ENCODE results near the gene FAM222A.

FAM222A gene

GRCh38 chr12:109738209-109738608, 24.6 kb downstream of the FAM222A start:
- DNase-seq (ENCODE audit: low spot score): no peak

DNA sequence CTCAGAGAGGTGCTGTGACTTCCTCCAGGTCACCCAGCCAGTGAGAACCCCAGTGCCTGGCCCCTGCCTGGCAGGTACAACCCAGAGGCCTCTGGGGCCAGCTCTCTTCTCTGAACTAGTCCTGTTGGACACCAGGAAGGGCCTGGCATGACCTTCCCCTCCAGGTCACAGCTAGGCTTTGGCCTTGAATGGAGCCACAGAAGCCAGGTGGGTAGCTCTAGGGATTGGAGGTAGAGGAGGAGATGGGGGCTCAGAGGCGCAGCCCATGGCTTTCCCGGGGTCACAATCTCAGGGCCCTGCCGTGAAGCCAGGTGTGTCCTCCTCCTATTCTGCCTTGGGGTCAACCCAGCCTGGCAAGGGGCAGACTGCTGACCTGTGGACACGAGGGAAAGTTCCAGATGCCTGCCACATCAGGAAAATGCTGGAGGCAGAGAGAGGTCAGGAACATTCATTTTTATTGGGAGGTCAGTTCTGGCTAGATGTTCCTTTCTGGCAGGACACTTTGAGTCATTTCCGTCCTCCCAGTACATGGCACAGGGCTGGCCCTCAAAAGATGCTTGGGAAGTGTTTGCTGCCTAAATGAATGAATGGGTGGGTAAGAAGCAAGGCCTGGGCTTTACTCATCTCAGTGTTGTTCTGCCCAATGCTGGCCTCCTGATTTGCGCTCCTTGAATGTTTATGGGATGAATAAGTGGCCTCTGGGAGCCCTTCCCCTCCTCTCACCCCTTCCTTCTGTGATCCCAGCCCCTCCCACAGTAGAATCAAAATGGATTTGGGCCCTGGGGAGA, 25.4 kb downstream of the FAM222A start:
- peak; percentile 40 for DNase-seq (ENCODE audit: low spot score)

- no peak for DNase-seq (ENCODE audit: low spot score)
Measured at GRCh38 chr12:109739747-109740693, 26.4 kb downstream of the FAM222A start.

- no peak for DNase-seq (ENCODE audit: low spot score)
Measured at GRCh38 chr12:109740694-109741245, 27.1 kb downstream of the FAM222A start.

DNA sequence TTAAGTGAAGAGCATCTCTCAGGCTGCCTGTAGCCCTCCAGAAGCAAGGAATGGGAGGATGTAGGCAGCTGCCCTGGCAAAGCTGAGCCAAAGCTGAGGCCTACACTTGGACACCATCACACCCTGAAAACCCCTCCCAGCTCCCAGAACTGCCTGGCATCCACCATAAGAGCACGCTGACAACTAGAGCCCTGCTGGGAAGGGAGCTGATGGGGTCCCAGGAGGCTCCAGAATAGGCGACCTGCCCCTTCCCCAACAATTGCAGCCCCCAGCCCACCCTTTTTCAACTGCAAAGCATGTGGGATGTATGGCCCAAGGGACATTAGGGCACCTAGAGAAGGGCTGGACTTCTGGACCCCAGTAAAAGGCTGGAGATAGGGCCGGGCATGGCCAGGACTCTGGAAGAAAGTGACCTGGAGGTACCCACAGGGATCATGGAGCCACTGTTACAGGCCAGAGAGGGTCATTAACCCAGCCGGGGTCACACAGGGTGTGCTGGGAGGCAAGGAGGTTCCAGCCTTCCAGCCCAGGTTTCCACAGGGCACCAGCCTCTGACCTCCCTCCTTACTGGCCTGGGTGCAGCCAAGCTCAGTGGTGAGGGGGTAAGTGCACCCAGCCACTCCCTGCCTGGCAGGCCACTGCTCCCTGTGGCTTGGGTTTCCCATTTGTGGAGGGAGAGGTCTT, 27.8 kb downstream of the FAM222A start:
- DNase-seq (ENCODE audit: low spot score): no peak

- DNase-seq (ENCODE audit: low spot score): no peak
Measured at GRCh38 chr12:109741970-109742703, 28.5 kb downstream of the FAM222A start.

DNA sequence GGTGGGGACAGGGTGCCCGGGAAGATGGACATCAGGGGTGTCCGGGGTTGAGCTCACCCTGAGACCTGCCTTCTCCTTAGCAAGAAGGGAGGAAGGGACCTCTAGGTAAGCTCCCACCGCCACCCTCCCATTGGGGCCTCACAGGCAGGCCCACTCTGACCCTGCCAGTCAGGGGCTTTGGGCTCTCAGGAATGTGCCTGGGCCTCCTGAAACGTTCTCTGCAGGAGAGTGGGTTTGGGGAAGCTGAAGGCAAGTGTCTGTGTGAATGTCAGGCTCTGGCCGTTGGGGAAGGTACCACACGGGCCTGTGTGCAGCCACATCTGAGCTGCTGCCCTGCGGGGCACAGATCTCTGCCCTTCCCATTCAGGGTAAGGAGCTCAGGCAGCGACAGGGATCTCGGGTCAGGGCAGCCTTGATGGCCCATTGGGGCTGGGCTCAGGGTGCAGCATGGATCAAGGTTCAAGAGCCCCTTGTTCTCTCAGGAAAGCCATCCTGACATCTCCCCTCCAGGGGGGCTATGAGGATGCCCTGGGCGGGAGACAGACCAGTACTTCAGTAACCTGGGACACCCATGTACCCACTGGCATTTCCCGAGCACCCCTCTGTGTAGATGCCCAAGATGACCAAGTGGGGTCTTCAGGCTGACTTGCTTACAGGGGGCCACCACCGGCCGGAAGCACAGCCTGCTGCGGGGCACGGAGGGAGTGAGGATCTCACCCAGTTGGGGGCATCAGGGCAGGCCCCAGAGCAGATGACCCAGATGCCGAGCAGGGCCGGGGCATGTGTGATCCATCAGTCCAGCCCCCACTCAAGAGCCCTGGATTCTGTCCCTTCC, 29.7 kb downstream of the FAM222A start:
- no peak for DNase-seq (ENCODE audit: low spot score)

GRCh38 chr12:109744026-109744425, 30.4 kb downstream of the FAM222A start:
- DNase-seq (ENCODE audit: low spot score): no peak

- no peak for DNase-seq (ENCODE audit: low spot score)
Measured at GRCh38 chr12:109744986-109745942, 31.6 kb downstream of the FAM222A start.

DNA sequence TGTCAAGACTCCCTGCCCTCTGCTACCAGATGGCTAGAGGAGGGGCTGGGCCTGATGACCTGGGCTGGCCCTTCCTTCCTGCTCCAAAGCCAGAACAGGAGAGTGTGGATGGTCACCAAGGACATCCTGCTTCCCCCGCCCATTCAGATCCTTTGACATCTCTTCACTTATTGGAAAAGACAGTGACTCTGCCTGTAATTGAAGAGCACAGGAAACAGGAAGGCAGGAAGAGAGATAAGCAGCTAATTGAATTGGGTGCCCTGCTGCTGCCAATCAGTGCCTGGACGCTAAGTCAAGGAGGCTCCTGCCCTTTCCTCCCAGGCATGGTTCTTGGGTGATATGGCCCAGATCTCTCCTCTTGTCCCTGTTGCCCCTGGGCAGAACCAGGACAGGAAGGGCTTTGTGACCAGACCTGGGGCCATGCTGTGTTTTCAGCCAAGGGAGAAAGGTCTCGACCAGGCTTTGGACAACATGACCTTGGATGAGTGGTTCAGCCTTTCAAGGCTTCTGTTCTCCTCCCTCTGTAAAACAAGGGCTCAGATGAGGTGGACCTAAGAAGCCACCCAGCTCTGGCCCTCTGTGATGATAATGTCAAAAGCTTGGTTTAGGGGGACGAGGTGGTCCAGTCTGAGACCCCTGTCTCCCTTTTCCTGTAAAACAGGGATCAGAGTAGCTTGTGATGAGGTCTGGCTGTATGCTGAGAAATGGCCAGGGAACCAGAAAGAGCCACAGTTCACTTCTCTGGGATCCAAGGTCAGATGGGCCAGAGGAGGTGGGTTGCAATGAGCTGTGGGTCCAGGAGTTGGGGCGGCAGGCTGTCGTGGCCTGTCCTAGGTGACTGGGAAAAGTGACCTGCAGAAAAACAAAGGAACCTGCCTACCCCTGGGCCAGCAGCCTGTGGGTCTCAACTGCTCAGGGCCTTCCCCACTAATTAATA, 38.8 kb downstream of the FAM222A start:
- DNase-seq (ENCODE audit: low spot score): no peak

GRCh38 chr12:109753054-109753401, 39.4 kb downstream of the FAM222A start:
- no peak for DNase-seq (ENCODE audit: low spot score)

GRCh38 chr12:109753959-109754358, 40.3 kb downstream of the FAM222A start:
- DNase-seq (ENCODE audit: low spot score): no peak

- no peak for DNase-seq (ENCODE audit: low spot score)
Measured at GRCh38 chr12:109756457-109756856, 42.8 kb downstream of the FAM222A start.

DNA sequence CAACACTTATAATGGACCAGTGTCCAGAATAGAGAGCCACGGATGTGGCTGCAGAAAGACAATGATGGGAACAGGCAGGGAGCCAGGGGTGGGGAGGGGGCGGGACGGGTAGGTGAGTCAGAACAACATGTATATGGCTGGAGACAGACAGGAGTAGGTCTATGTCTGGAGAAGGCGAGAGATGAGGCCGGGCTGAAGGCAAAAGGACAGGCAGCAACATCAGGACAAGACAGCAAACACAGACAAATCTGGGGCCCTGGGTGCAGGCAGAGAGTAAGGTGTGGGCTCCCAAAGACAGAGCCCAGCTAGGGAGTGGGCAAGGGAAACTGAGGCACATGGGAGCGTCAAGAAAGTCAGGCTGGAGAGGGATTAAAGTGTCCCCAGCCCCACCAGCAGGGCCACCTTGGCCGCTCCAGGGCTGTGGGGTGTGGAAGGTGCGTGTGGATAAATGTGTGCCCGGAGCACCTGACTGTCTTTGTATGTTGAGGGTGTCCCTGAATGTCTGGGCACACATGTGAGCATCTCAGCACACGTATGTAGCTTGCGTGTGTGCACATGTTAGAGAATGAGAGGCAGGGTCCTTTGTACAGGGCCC, 44.1 kb downstream of the FAM222A start:
- DNase-seq (ENCODE audit: low spot score): no peak

- no peak for DNase-seq (ENCODE audit: low spot score)
Measured at GRCh38 chr12:109758426-109759420, 45.1 kb downstream of the FAM222A start.

DNA sequence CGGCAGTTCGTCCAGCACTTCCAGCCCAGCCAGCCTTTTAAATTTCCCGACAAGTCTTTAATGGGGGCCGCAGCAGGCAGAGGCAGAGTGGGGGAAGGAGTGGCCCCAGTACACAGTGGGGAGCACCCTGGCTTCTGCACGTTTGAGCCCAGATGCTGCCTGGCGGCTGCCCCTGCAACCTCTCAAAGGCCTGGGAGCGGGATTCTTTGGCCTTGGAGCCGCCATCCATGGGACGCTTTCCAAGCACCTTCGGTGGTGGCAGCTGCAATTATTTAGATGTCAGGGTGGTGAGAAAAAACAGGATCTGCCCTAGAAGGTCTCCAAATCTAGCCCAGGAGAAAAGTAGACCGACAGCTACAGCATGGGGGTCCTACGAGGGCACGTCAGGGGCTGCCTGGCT, 46.0 kb downstream of the FAM222A start:
- no peak for DNase-seq (ENCODE audit: low spot score)

All from AG08395 (cell line).